Transverse colon (tissue), 4 donors: ENCODE results near the gene EIF2S2.

Experiments used
- CTCF ChIP-seq, 5 experiments: fragments of 200-600 bp in 3 of 5; fragments of 450-650 bp in 2 of 5; sonication (generic) in 3 of 5; IDR thresholded peaks; 1 replicate in 2 of 5; 2 replicates in 3 of 5; pipeline ENCODE4 v1.5.1; 2016 to 2017; ENCODE audit warnings: antibody characterized with exemption in 5 of 5, inconsistent platforms in 3 of 5, mild to moderate bottlenecking in 2 of 5, moderate library complexity in 1 of 5
- EP300 ChIP-seq: sonication (generic); formaldehyde crosslinking; IDR thresholded peaks from one replicate; pipeline ENCODE4 v1.6.1; 2017; ENCODE audit warnings: antibody characterized with exemption, low read depth
- POLR2A ChIP-seq: fragments of 450-650 bp; IDR thresholded peaks from one replicate; pipeline ENCODE4 v1.6.1; 2016; ENCODE audit warnings: antibody characterized with exemption, mild to moderate bottlenecking, moderate library complexity
- POLR2AphosphoS5 ChIP-seq, 3 donors: sonication (generic); formaldehyde crosslinking; IDR thresholded peaks; one replicate each; pipeline ENCODE4 v1.6.1; 2016; ENCODE audit warnings: antibody characterized with exemption in 3 of 3

DNA sequence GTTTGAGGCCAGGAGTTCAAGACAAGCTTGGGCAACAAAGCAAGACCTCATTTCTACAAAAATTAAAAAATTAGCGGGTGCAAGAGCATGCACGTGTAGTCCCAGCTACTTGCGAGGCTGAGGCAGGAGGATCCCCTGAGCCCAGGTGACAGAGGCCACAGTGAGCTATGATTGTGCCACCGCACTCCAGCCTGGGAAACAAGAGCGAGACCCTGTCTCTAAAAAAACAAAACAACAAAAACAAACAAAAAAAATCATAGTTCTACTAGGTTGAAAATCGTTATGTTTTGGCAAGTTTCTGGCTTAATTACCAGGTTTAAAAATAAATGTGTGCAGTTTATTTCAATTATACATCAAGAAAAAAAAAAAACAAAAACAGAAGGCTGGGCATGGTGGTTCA lies 2.6 kb downstream of the EIF2S2 start:
- no peak for TF ChIP-seq CTCF (IDR thresholded peaks at IDR 0.05)
- no peak for TF ChIP-seq EP300
- TF ChIP-seq POLR2A: no peak
- no peak for TF ChIP-seq POLR2AphosphoS5 (IDR thresholded peaks at IDR 0.05)
